Body of pancreas (tissue), 4 donors: ENCODE measurements around the gene HOXD12.

ENCODE experiments used
- CTCF ChIP-seq, 7 experiments: fragments of 450-650 bp in 4 of 7; fragments of 200-600 bp in 3 of 7; sonication (generic) in 3 of 7; IDR thresholded peaks; one replicate each; pipeline ENCODE4 v1.5.1; 2016 to 2019; ENCODE audit warnings: antibody characterized with exemption in 7 of 7
- POLR2A ChIP-seq, 3 donors: fragments of 450-650 bp; IDR thresholded peaks; one replicate each; pipeline ENCODE4 v1.6.1; 2016; ENCODE audit warnings: antibody characterized with exemption in 3 of 3, mild to moderate bottlenecking in 2 of 3

DNA sequence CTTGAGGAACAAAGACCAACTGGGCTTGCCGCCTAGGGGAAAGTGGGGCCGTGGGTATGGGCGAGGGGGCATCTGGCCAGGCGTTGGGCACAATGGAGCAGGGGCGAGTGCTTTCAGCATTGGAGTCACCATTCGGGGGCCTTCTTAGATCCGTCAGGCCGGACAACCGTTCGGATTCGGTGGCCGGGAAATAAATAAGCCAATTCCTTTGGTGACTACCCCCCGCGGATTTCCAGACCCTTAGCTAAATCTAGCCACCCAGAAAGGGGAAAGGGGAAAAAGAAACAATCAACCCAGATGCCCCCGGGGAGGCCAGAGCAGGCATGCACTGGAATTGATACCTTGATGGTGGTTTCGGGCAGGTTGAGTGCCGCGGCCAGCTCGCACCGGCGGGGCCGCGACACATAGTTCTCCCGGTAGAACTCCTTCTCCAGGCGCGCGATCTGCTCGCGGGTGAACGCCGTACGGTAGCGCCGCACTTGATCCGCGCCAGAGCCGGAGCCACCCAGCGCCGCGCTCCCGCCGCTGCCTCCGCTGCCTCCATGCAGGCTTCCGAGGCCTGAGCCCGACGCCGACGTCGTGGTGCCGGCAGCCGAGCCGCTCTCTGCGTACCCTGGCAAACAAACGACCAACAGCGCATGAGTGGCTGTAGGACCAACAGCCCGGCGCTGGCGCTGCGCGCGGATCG is 17.6 kb upstream of the HOXD12 start:
- no peak for TF ChIP-seq CTCF (IDR thresholded peaks at IDR 0.05)
- no peak for TF ChIP-seq POLR2A (IDR thresholded peaks at IDR 0.05)
